ENCODE measurements around the gene GLI3.

- TF ChIP-seq CTCF (IDR thresholded peaks at IDR 0.05) (no peak), POLR2A (IDR thresholded peaks at IDR 0.05) (no peak), POLR2AphosphoS5 (IDR thresholded peaks at IDR 0.05) (no peak)
Measured at GRCh38 chr7:42189535-42189934, 47.5 kb downstream of the GLI3 start.

Data from suprapubic skin (tissue), 4 donors.